ENCODE data around the gene AMFR.
"Not testable (repeated sequence)": the region's sequence is repeated elsewhere in the genome, so short reads cannot be mapped to it uniquely, and the experiment has no call there.

AMFR gene

GRCh38 chr16:56387396-56387795 lies 37.9 kb downstream of the AMFR start:
- DNase-seq = no peak

GRCh38 chr16:56384074-56384721 lies 41.1 kb downstream of the AMFR start:
- DNase-seq = no peak

- DNase-seq = no peak
Observed at GRCh38 chr16:56382901-56383355, 42.4 kb downstream of the AMFR start.

- DNase-seq = no peak
Observed at GRCh38 chr16:56382459-56382858, 42.9 kb downstream of the AMFR start.

DNA sequence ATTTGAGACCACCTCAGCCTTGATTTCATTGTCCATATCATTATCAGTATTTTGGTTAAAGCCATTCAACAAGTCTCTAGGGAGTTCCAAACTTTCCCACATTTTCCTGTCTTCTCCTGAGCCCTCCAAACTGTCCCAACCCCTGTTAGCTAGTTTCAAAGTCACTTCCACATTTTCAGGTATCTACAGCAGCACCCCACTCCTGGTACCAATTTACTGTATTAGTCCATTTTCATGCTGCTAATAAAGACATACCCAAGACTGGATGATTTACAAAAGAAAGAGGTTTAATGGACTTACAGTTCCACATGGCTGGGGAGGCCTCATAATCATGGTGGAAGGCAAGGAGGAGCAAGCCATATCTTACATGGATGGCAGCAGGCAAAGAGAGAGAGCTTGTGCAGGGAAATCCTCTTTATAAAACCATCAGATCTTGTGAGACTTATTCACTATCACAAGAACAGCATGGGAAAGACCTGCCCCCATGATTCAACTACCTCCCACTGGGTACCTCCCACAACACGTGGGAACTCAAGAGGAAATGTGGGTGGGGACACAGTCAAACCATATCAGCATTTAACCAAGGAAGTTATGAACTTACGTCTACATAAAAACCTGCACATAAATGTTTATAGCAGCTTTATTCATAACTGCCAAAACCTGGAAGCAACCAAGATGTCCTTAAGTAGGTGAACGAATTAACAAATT lies 44.4 kb downstream of the AMFR start:
- DNase-seq = not testable (repeated sequence)

GRCh38 chr16:56379044-56379443 lies 46.3 kb downstream of the AMFR start:
- DNase-seq = not testable (repeated sequence)

- not testable (repeated sequence) for DNase-seq
Observed at GRCh38 chr16:56375792-56376191, 49.6 kb downstream of the AMFR start.

DNA sequence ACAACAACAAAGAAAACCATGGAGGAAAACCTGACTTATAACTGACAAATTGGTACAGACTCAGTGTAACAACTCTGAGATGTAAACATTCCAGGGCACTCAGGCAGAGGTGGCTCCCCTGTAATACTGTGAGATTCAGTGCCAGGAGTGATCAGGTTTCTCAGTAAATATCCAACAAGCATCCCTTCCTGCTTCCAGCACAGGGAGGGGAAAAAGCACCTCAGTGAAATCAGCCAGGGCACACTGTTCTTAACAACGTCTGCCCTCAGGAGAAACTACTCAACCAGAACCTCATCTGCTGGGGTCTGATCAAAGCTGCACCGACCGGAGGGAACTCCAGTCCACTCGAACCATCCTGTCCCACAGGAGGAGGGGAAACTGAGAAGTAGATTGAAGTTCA lies 52.3 kb downstream of the AMFR start:
- DNase-seq = peak; percentile 23

GRCh38 chr16:56372013-56372634 lies 53.2 kb downstream of the AMFR start:
- no peak for DNase-seq

GRCh38 chr16:56371660-56371937 lies 53.7 kb downstream of the AMFR start:
- DNase-seq = no peak

DNA sequence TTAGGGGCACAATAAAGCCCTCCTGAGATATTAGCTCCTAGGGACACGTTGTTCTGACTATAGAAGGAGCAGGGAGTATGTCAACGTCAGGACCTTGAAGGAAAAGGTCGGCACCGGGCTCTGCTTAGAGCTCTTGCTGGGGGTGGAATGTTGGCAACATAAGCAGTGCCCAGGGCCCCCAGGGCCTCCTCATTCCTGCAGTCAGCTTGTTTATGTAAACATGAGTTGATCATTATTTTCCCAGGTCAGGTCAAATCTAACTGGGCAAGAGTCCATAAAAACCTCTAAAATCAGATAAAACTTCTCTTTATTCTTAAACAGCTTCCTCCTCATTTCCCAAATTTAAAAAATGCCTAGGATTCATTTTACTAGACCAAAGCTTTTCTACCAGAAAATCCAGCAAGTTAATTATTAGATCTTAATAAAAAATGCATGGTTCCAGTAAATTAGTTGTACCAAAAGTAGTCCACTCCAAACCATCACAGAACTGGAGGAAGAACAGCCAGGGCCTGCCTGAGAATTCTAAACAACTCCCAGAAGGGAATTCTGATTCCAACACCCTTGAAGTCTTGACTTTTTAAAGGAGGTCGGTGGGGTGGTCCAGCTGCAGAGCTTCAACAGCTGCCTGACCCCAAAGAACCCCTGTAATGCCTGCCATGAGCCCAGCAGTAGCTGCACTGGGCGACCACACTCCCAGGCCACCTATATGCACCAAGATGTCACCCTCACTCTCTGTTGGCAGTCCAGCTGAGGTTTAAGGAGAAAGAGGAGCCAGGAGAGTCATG lies 54.3 kb downstream of the AMFR start:
- DNase-seq = no peak

- DNase-seq = no peak
Observed at GRCh38 chr16:56370185-56370874, 55.0 kb downstream of the AMFR start.

- peak; percentile 23 for DNase-seq
Observed at GRCh38 chr16:56369202-56369601, 56.1 kb downstream of the AMFR start.

- DNase-seq = peak; percentile 33
Observed at GRCh38 chr16:56368545-56368944, 56.8 kb downstream of the AMFR start.

DNA sequence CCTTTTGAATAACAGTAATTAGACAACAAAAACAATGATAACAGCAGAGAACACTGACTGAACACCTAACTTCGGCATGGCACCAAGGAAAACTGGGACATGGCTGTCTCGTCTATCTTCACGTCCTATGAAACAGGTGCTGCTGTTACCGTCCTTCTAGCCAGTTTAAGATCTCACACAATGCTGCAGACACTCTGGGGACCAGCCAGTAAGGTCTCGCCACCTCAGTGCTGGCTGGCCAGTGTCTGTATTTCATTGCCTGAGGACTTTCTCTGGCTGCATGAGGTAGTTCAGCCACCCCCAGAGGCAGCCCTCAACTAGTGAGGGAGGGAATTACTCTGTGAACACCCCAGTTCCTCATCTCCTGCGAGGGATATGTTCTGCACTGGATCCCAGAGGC lies 57.6 kb downstream of the AMFR start:
- DNase-seq = no peak

GRCh38 chr16:56366945-56367344 lies 58.4 kb downstream of the AMFR start:
- no peak for DNase-seq

DNA sequence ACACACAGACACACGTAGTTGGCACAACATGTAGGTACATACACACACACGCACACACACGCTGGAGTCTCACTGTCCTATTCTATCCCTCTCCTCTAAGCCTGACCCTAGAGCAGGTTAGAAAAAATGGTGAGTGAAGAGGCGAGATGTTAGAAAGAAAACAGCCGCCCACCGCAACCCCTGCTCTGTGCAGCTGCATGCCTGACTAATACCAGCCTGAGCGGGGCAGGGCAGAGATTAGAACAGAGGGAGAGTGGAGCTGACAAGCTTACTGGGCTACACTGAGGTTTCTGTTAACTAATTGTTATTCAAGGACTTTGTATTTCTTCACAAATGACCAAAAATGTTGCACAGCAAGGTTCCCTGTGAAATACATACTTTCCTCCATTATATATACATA lies 59.8 kb downstream of the AMFR start:
- no peak for DNase-seq

DNA sequence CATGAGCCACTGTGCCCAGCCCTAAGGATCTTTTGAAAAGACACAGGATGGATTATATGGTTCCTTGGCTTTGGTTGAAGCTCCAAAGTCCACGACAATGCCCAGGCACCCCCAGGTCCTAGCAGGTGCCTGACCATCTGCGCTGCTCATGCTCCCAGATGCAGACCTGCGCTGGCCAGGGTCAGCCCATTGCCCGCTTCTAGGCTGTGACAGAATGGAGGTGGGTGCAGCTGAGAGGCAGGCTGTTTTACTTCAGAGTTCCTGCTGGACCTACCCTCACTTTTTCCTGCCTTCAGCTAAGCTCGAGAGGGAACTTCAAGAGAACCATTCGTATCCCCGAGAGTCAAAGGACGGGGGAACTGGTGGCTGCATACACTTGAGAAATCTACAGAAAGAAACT lies 60.5 kb downstream of the AMFR start:
- DNase-seq = no peak

GRCh38 chr16:56363781-56364565 lies 61.4 kb downstream of the AMFR start:
- DNase-seq = no peak

GRCh38 chr16:56363181-56363716 lies 62.1 kb downstream of the AMFR start:
- DNase-seq = no peak

GRCh38 chr16:56362706-56363105 lies 62.6 kb downstream of the AMFR start:
- DNase-seq = no peak

All from NCI-H2171 (cell line).